PC-9 (cell line): ENCODE data around the gene SESN3. TPM values are rescaled to one million over a fixed set of nuclear protein-coding genes. Genes with fewer than 3 reads are reported as not detected.
A peak's percentile ranks its signal among the peaks of the same experiment; 100 is the strongest.

ENCODE experiments used
- BruUV-seq: library from RNA; stranded (reverse); fragments of 400-500 nt; replicated peaks from 2 replicates; lab custom pipeline; 2021; lab: Mats Ljungman, UMichigan
- CTCF ChIA-PET: fragments of 300-600 bp; sonication (Branson Sonifier 250); formaldehyde crosslinking; loops from one replicate; lab custom pipeline; 2022; ENCODE audit warnings: antibody characterized with exemption; lab: Charles Lee
- POLR2A ChIA-PET: fragments of 300-600 bp; sonication (Branson Sonifier 250); formaldehyde crosslinking; loops from one replicate; lab custom pipeline; 2022; ENCODE audit warnings: antibody characterized with exemption; ENCODE audit not compliant: unreplicated experiment; lab: Charles Lee
- DNase-seq, 2 experiments: peaks; one replicate each; pipeline versions ENCODE4 v3.0.0 to v3.0.0-alpha.2; 2015 to 2022; ENCODE audit warnings: mixed read lengths in 1 of 2
- H2AFZ ChIP-seq: fragments of 200-600 bp; sonication (generic); 2 replicates; pipeline ENCODE4 v1.8.1; 2017; ENCODE audit warnings: antibody characterized with exemption
- H3F3A ChIP-seq: fragments of 200-600 bp; sonication (generic); 2 replicates; pipeline ENCODE4 v1.8.1; 2017; ENCODE audit warnings: antibody characterized with exemption, mild to moderate bottlenecking, low read depth; ENCODE audit not compliant: insufficient read depth
- H3K27ac ChIP-seq: fragments of 200-600 bp; sonication (generic); 2 replicates; pipeline ENCODE4 v1.6.1; 2016; ENCODE audit warnings: mixed run types
- H3K27me3 ChIP-seq: fragments of 200-600 bp; sonication (generic); 2 replicates; pipeline ENCODE4 v1.6.1; 2016; ENCODE audit warnings: low read depth, mixed run types; ENCODE audit not compliant: insufficient read depth
- H3K36me3 ChIP-seq: fragments of 200-600 bp; sonication (generic); 2 replicates; pipeline ENCODE4 v1.6.1; 2016; ENCODE audit warnings: low read depth, mixed run types
- H3K4me1 ChIP-seq: fragments of 200-600 bp; sonication (generic); replicated peaks from 2 replicates; pipeline ENCODE4 v1.6.1; 2016; ENCODE audit warnings: mixed run types; ENCODE audit not compliant: insufficient read depth
- H3K4me2 ChIP-seq: fragments of 200-600 bp; sonication (generic); 2 replicates; pipeline ENCODE4 v1.6.1; 2017; ENCODE audit warnings: mixed run types
- H3K4me3 ChIP-seq: fragments of 200-600 bp; sonication (generic); 2 replicates; pipeline ENCODE4 v1.6.1; 2016; ENCODE audit warnings: mixed run types
- H3K79me2 ChIP-seq: fragments of 200-600 bp; sonication (generic); 2 replicates; pipeline ENCODE4 v1.6.1; 2017; ENCODE audit warnings: low read depth, mixed run types
- H3K9me2 ChIP-seq: fragments of 200-600 bp; sonication (generic); 2 replicates; pipeline ENCODE4 v1.8.1; 2017; ENCODE audit warnings: mild to moderate bottlenecking; ENCODE audit not compliant: insufficient read depth
- H3K9me3 ChIP-seq: fragments of 200-600 bp; sonication (generic); 2 replicates; pipeline ENCODE4 v1.8.1; 2016; ENCODE audit warnings: low read depth; ENCODE audit not compliant: insufficient read depth
- H4K20me1 ChIP-seq: fragments of 200-600 bp; sonication (generic); 2 replicates; pipeline ENCODE4 v1.8.1; 2017; ENCODE audit not compliant: insufficient read depth
- CTCF ChIP-seq: fragments of 200-600 bp; sonication (generic); conservative IDR thresholded peaks from 2 replicates; pipeline ENCODE4 v1.6.1; 2017; ENCODE audit warnings: mixed run types, antibody characterized with exemption, mild to moderate bottlenecking, moderate library complexity
- EZH2 ChIP-seq: fragments of 200-600 bp; sonication (generic); IDR thresholded peaks from 2 replicates; pipeline ENCODE4 v1.8.0; 2017; ENCODE audit warnings: antibody characterized with exemption, low read depth
- intact Hi-C: fragments of 100-400 bp; cut with micrococcal nuclease; formaldehyde crosslinking; loops from one replicate; pipeline ENCODE4 v1.10.0; 2022; ENCODE audit not compliant: unreplicated experiment
- total RNA-seq: library from RNA; stranded (reverse); gene quantifications from 2 replicates; pipeline ENCODE4 v1.2.3, GENCODE V29; 2021

The SESN3 gene
- total RNA-seq, 1 experiment from 2014 or later, result 0.85 TPM

DNA sequence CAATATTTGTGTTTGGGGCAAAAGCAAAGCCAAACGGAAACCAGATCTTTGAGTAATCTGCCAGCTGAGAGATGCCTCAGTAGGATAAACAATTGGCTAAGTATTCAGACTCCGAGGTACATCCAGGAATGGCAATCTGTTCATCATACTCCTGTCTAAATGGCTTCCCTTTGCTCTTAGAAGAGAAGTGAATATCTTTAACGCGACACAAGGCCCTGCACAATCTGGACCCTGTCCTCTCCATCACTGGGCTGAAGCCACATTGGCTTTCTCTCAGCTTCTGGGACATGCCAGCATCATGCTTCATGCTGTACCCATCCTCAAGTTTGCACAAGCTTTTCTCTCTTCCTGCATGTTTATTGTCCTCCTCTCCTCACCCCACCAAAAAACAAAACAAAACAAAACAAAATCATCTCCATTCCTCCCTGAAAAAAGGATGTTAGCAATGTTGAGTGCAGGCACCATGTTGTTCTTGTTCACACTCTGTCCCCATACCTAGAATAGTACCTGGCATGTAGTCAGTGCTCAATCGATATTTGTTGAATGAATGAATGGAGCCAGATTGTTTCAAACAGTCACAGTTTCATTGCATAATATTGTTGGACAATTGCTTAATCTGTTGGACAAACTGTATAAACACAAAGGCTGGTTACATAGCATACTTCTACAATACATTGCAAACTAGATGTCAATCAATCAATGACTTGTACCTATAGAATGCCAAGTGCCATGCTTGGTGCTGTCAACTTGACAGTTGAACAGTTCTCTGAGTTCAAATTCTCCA is 38.2 kb upstream of the SESN3 start:
- ChIA-PET CTCF (no interaction called here), POLR2A (no interaction called here)
- Histone ChIP-seq H3K4me2 (no peak overlapping the region), H3K9me3 (no peaks in the 10 kb centered on the region), H3K27me3 (no peaks in the 10 kb centered on the region), H2AFZ (no peak overlapping the region), H4K20me1 (no peaks in the 10 kb centered on the region), H3F3A (no peaks in the 10 kb centered on the region), H3K4me3 (no peak overlapping the region), H3K4me1 (no peaks in the 10 kb centered on the region), H3K79me2 (no peaks in the 10 kb centered on the region), H3K36me3 (no peaks in the 10 kb centered on the region), H3K9me2 (no peaks in the 10 kb centered on the region), H3K27ac (no peak overlapping the region)
- intact Hi-C loops, result no loop called here
- BruUV-seq, result no TSS peak
- DNase-seq, result peak in 1 of 2 experiments; percentile 3
- TF ChIP-seq CTCF, result no peak
- TF ChIP-seq EZH2, result no peak

GRCh38 chr11:95268391-95268790 is 37.4 kb upstream of the SESN3 start:
- Histone ChIP-seq H3K27ac (no peak overlapping the region), H4K20me1 (no peaks in the 10 kb centered on the region), H3K9me2 (no peaks in the 10 kb centered on the region), H3K9me3 (no peaks in the 10 kb centered on the region), H3K4me3 (no peak overlapping the region), H3K4me1 (no peaks in the 10 kb centered on the region), H3K4me2 (no peak overlapping the region), H3K27me3 (peaks cover 6% of the 10 kb centered on the region; the same call in 1 of the 2 replicates), H2AFZ (no peak overlapping the region), H3K79me2 (no peaks in the 10 kb centered on the region), H3F3A (no peaks in the 10 kb centered on the region), H3K36me3 (no peaks in the 10 kb centered on the region)
- no peak for DNase-seq
- no TSS peak for BruUV-seq
- ChIA-PET CTCF (no interaction called here), POLR2A (no interaction called here)
- intact Hi-C loops, result no loop called here
- TF ChIP-seq EZH2, result no peak

GRCh38 chr11:95267601-95268213 is 36.7 kb upstream of the SESN3 start:
- H3K9me3 ChIP-seq, result no peaks in the 10 kb centered on the region
- intact Hi-C loops, result no loop called here
- H3K27me3 ChIP-seq, result peaks cover 6% of the 10 kb centered on the region; the same call in 1 of the 2 replicates
- no peak overlapping the region for H3K27ac ChIP-seq
- H4K20me1 ChIP-seq, result no peaks in the 10 kb centered on the region
- no TSS peak for BruUV-seq
- no peaks in the 10 kb centered on the region for H3K4me1 ChIP-seq
- no peaks in the 10 kb centered on the region for H3K79me2 ChIP-seq
- no peak overlapping the region for H2AFZ ChIP-seq
- no peak overlapping the region for H3K4me3 ChIP-seq
- ChIA-PET CTCF (no interaction called here), POLR2A (no interaction called here)
- no peak overlapping the region for H3K4me2 ChIP-seq
- DNase-seq, result no peak
- no peak for TF ChIP-seq CTCF
- TF ChIP-seq EZH2, result no peak
- no peaks in the 10 kb centered on the region for H3K9me2 ChIP-seq
- H3K36me3 ChIP-seq, result no peaks in the 10 kb centered on the region
- no peaks in the 10 kb centered on the region for H3F3A ChIP-seq
